Activated B cell treated with CpG ODN at 0.5 μM for 24 hours (primary cell): Measurements from ENCODE around the gene NETO1. TPM values are rescaled to one million over a fixed set of nuclear protein-coding genes. Genes with fewer than 3 reads are reported as not detected.

Experiments used
- ATAC-seq: fragments of 200-7000 bp; cut with Tn5 transposase; one replicate; pipeline ENCODE4 v1.10.0; 2021; ENCODE audit warnings: low read depth, mild to moderate bottlenecking, moderate library complexity
- CTCF ChIA-PET: fragments of 350-600 bp; sonication (Branson Sonifier 250); formaldehyde crosslinking; loops from one replicate; lab custom pipeline; 2021; ENCODE audit warnings: antibody characterized with exemption; lab: Charles Lee
- POLR2A ChIA-PET: fragments of 350-600 bp; sonication (Branson Sonifier 250); formaldehyde crosslinking; loops from one replicate; lab custom pipeline; 2021; ENCODE audit warnings: antibody characterized with exemption; lab: Charles Lee
- DNase-seq: peaks from one replicate; pipeline ENCODE4 v3.0.0; 2022
- H3K27ac Mint-ChIP-seq: one replicate; pipeline ENCODE4 v1.8.0; 2020; ENCODE audit warnings: mixed read lengths
- H3K27me3 Mint-ChIP-seq: one replicate; pipeline ENCODE4 v1.8.0; 2021; ENCODE audit warnings: mixed read lengths
- H3K36me3 Mint-ChIP-seq: one replicate; pipeline ENCODE4 v1.8.0; 2021; ENCODE audit warnings: low read depth, mixed read lengths
- H3K4me1 Mint-ChIP-seq: one replicate; pipeline ENCODE4 v1.8.0; 2021; ENCODE audit warnings: mixed read lengths
- H3K4me3 Mint-ChIP-seq: one replicate; pipeline ENCODE4 v1.8.0; 2020; ENCODE audit warnings: mild to moderate bottlenecking, mixed read lengths
- H3K9me3 Mint-ChIP-seq: one replicate; pipeline ENCODE4 v1.8.0; 2020; ENCODE audit warnings: mixed read lengths
- CTCF ChIP-seq: fragments of 200-600 bp; IDR thresholded peaks from one replicate; pipeline ENCODE4 v1.8.0; 2022; ENCODE audit warnings: antibody characterized with exemption, mild to moderate bottlenecking
- intact Hi-C: fragments of 100-400 bp; cut with micrococcal nuclease; formaldehyde crosslinking; loops from one replicate; pipeline ENCODE4 v1.15.1; 2024
- total RNA-seq: library from RNA; stranded (reverse); gene quantifications from 2 replicates; pipeline ENCODE4 v1.2.3, GENCODE V29; 2022

NETO1 gene
- total RNA-seq, 1 donor from 2014 or later, result 9.1 TPM

GRCh38 chr18:72898870-72899269, 31.1 kb upstream of the NETO1 start:
- H3K9me3 Mint-ChIP-seq, result peaks cover 4% of the 10 kb centered on the region
- POLR2A ChIA-PET, result no interaction called here
- no peak overlapping the region for H3K4me3 Mint-ChIP-seq
- DNase-seq (no peak), ATAC-seq (no peak)
- peaks cover 8% of the 10 kb centered on the region for H3K4me1 Mint-ChIP-seq
- CTCF ChIA-PET, result no interaction called here
- H3K36me3 Mint-ChIP-seq, result no peaks in the 10 kb centered on the region
- intact Hi-C loops, result loop anchor here (5.0 kb wide), 1 partner anchor 173 kb away; no protein-coding TSS in a partner anchor
- TF ChIP-seq CTCF, result no peak
- no peaks in the 10 kb centered on the region for H3K27me3 Mint-ChIP-seq
- H3K27ac Mint-ChIP-seq, result no peak overlapping the region

GRCh38 chr18:72895548-72895947, 27.8 kb upstream of the NETO1 start:
- Mint-ChIP-seq H3K4me3 (no peak overlapping the region), H3K27me3 (no peaks in the 10 kb centered on the region), H3K9me3 (peaks cover 4% of the 10 kb centered on the region), H3K4me1 (peaks cover 8% of the 10 kb centered on the region), H3K27ac (peak overlapping the region; percentile 63), H3K36me3 (no peaks in the 10 kb centered on the region)
- DNase-seq (no peak), ATAC-seq (peak; percentile 96)
- intact Hi-C loops, result loop anchor here (1.0 to 5.0 kb wide), 2 partner anchors 28 to 177 kb away; partner anchors contain the start of gene NETO1
- TF ChIP-seq CTCF, result no peak
- POLR2A ChIA-PET, result interaction anchor here (0.7 kb wide), 1 partner anchor 26 kb away, joined by 3 read pairs; no protein-coding TSS in a partner anchor
- CTCF ChIA-PET, result interaction anchor here (1.0 kb wide), 1 partner anchor 240 kb away, joined by 4 read pairs; no protein-coding TSS in a partner anchor

- no peak overlapping the region for H3K27ac Mint-ChIP-seq
- TF ChIP-seq CTCF, result no peak
- no peak overlapping the region for H3K4me3 Mint-ChIP-seq
- ATAC-seq (no peak), DNase-seq (no peak)
- H3K4me1 Mint-ChIP-seq, result no peaks in the 10 kb centered on the region
- ChIA-PET POLR2A (no interaction called here), CTCF (no interaction called here)
- no peaks in the 10 kb centered on the region for H3K36me3 Mint-ChIP-seq
- peaks cover 5% of the 10 kb centered on the region for H3K9me3 Mint-ChIP-seq
- H3K27me3 Mint-ChIP-seq, result no peaks in the 10 kb centered on the region
- intact Hi-C loops, result no loop called here
Measured at GRCh38 chr18:72878561-72878960, 10.8 kb upstream of the NETO1 start.

GRCh38 chr18:72878143-72878542, 10.4 kb upstream of the NETO1 start:
- TF ChIP-seq CTCF, result no peak
- ATAC-seq (no peak), DNase-seq (no peak)
- ChIA-PET POLR2A (no interaction called here), CTCF (no interaction called here)
- Mint-ChIP-seq H3K9me3 (peaks cover 5% of the 10 kb centered on the region), H3K4me1 (no peaks in the 10 kb centered on the region), H3K27me3 (no peaks in the 10 kb centered on the region), H3K36me3 (no peaks in the 10 kb centered on the region), H3K27ac (no peak overlapping the region), H3K4me3 (no peak overlapping the region)
- intact Hi-C loops, result no loop called here

GRCh38 chr18:72871091-72871490, 3.3 kb upstream of the NETO1 start:
- CTCF ChIA-PET, result no interaction called here
- H3K27ac Mint-ChIP-seq, result no peak overlapping the region
- H3K4me3 Mint-ChIP-seq, result no peak overlapping the region

More at GRCh38 chr18:72871091-72871490, 3.3 kb upstream of the NETO1 start:
- DNase-seq, result no peak
- H3K4me1 Mint-ChIP-seq, result peaks cover 15% of the 10 kb centered on the region
- POLR2A ChIA-PET, result no interaction called here
- intact Hi-C loops, result no loop called here
- no peak for ATAC-seq
- peaks cover 8% of the 10 kb centered on the region for H3K27me3 Mint-ChIP-seq
- no peak for TF ChIP-seq CTCF
- H3K36me3 Mint-ChIP-seq, result no peaks in the 10 kb centered on the region
- H3K9me3 Mint-ChIP-seq, result no peaks in the 10 kb centered on the region
